ENCODE measurements around the gene SERP2.
"Not testable (repeated sequence)": the region's sequence is repeated elsewhere in the genome, so short reads cannot be mapped to it uniquely, and the experiment has no call there.

GRCh38 chr13:44329041-44329440 is 44.6 kb upstream of the SERP2 start:
- not testable (repeated sequence) for TF ChIP-seq CTCF (IDR thresholded peaks at IDR 0.05 in 2 of 3, conservative IDR thresholded peaks at IDR 0.05 in 1 of 3; ENCODE audit: control insufficient read depth in 2 of 3, extremely low read depth in 1 of 3, insufficient read depth in 1 of 3, low read depth in 3 of 3, low read length in 3 of 3); REST (IDR thresholded peaks at IDR 0.05; ENCODE audit: low read depth, low read length); ZNF384 (IDR thresholded peaks at IDR 0.05; ENCODE audit: borderline replicate concordance, low read depth, low read length); ASH2L (IDR thresholded peaks at IDR 0.05; ENCODE audit: borderline replicate concordance, low read depth); SIX5 (IDR thresholded peaks at IDR 0.05; ENCODE audit: low read depth, low read length, severe bottlenecking); POLR2AphosphoS5 (IDR thresholded peaks at IDR 0.05; ENCODE audit: low read length); MYC (IDR thresholded peaks at IDR 0.05; ENCODE audit: insufficient read depth, insufficient read length, insufficient replicate concordance, low read length, severe bottlenecking)

Data from GM12878 (cell line).